Prostate gland (tissue), 2 donors: ENCODE results near the gene LARGE1.

Source experiments
- CTCF ChIP-seq, 4 experiments: fragments of 200-600 bp in 2 of 4; fragments of 450-650 bp in 2 of 4; sonication (generic) in 2 of 4; IDR thresholded peaks; 1 replicate in 3 of 4; 2 replicates in 1 of 4; pipeline ENCODE4 v1.5.1; 2016 to 2019; ENCODE audit warnings: antibody characterized with exemption in 4 of 4, mild to moderate bottlenecking in 2 of 4, moderate library complexity in 2 of 4
- POLR2A ChIP-seq: fragments of 450-650 bp; IDR thresholded peaks from one replicate; pipeline ENCODE4 v1.6.1; 2016; ENCODE audit warnings: antibody characterized with exemption, mild to moderate bottlenecking

DNA sequence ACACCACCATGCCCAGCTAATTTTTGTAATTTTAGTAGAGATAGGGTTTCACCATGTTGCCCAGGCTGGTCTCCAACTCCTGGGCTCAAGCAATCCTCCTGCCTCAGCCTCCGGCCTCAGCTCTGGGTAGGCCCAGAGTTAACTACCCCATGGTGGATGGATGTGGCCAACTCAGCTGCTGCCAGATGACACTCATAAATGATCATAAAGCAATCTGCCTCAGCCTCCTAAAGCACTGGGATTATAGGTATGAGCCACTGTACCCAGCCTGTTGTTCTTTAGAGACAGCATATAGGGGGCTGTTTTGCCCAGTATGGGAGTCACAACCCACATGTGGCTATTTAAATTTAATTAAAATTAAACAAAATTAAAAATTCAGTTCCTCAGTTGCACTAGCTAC, 54.3 kb downstream of the LARGE1 start:
- TF ChIP-seq POLR2A (no peak), CTCF (IDR thresholded peaks at IDR 0.05) (no peak)
